HepG2 (cell line): ENCODE measurements around the gene PEMT. TPM values are rescaled to one million over a fixed set of nuclear protein-coding genes. Genes with fewer than 3 reads are reported as not detected.

Experiments used
- ATF7-NPFF ChIP-seq: sonication (generic); formaldehyde crosslinking; IDR thresholded peaks from 2 replicates; pipeline ENCODE4 v1.8.1; 2023; ENCODE audit warnings: mild to moderate bottlenecking, low read depth, missing genetic modification reagents, moderate library complexity
- TEAD2 ChIP-seq: sonication (generic); formaldehyde crosslinking; IDR thresholded peaks from 2 replicates; pipeline ENCODE4 v1.9.0; 2021; ENCODE audit warnings: missing genetic modification reagents
- WIZ ChIP-seq: sonication (generic); formaldehyde crosslinking; IDR thresholded peaks from 2 replicates; pipeline ENCODE4 v1.5.1; 2020; ENCODE audit warnings: mild to moderate bottlenecking, missing genetic modification reagents
- ZHX2 ChIP-seq, 2 experiments: sonication (generic) in 1 of 2; formaldehyde crosslinking in 1 of 2; IDR thresholded peaks; 2 replicates each; pipeline versions ENCODE4 v1.6.1 to v1.9.0; 2014 to 2022; ENCODE audit warnings: antibody characterized with exemption in 1 of 2, borderline replicate concordance in 1 of 2, inconsistent platforms in 1 of 2, low read depth in 1 of 2, missing genetic modification reagents in 1 of 2
- ZNF576 ChIP-seq: sonication (generic); formaldehyde crosslinking; IDR thresholded peaks from 2 replicates; pipeline ENCODE4 v1.4.0; 2020; ENCODE audit warnings: mild to moderate bottlenecking, missing genetic modification reagents
- ZNF768 ChIP-seq: sonication (generic); formaldehyde crosslinking; IDR thresholded peaks from 2 replicates; pipeline ENCODE4 v1.4.0; 2020; ENCODE audit warnings: missing genetic modification reagents
- polyA plus RNA-seq, 8 experiments: library from polyadenylated mRNA; depleted of rRNA in 3 of 8; stranded (reverse) in 7 of 8; unstranded in 1 of 8; fragments of >200 nt; fragmentation: Illumina TruSeq in 4 of 8; extraction: Trizol in 4 of 8; gene quantifications; 2 replicates each; pipeline versions ENCODE4 v1.2.1 to v1.2.3, GENCODE V29; 2011 to 2016; ENCODE audit warnings: low read depth in 4 of 8, missing spikeins in 1 of 8, mixed read lengths in 1 of 8; ENCODE audit not compliant: insufficient read depth in 1 of 8
- total RNA-seq, 5 experiments: library from RNA; depleted of rRNA; stranded (reverse); fragments of >200 nt; fragmentation: Illumina TruSeq; extraction: Trizol; gene quantifications; 2 replicates each; pipeline ENCODE4 v1.2.3, GENCODE V29; 2016; ENCODE audit warnings: low read depth in 1 of 5
- TF ChIP-seq, protein P1 (sequence below): sonication (generic); formaldehyde crosslinking; conservative IDR thresholded peaks from 2 replicates; pipeline ENCODE4 v1.4.0; 2020; ENCODE audit warnings: mild to moderate bottlenecking, missing genetic modification reagents, moderate library complexity

The PEMT gene
- total and polyA plus RNA-seq, 2 of the 13 experiments (the other 11 are each of a cell fraction or from before 2014, with no cell fraction given): 31.7 to 43.6 TPM

GRCh38 chr17:17485420-17485819, 106.1 kb downstream of the PEMT start (continued):
- TF ChIP-seq ZHX2 (IDR thresholded peaks at IDR 0.05; ENCODE audit: low read depth) (no peak), ZHX2 (CRISPR knock-in tag; IDR thresholded peaks at IDR 0.05; ENCODE audit: borderline replicate concordance) (no peak), ZNF768 (CRISPR knock-in tag) (no peak), TEAD2 (CRISPR knock-in tag) (no peak), WIZ (CRISPR knock-in tag) (no peak), ATF7-NPFF (no peak), ZNF576 (CRISPR knock-in tag) (no peak)
- TF ChIP-seq, protein P1, sequence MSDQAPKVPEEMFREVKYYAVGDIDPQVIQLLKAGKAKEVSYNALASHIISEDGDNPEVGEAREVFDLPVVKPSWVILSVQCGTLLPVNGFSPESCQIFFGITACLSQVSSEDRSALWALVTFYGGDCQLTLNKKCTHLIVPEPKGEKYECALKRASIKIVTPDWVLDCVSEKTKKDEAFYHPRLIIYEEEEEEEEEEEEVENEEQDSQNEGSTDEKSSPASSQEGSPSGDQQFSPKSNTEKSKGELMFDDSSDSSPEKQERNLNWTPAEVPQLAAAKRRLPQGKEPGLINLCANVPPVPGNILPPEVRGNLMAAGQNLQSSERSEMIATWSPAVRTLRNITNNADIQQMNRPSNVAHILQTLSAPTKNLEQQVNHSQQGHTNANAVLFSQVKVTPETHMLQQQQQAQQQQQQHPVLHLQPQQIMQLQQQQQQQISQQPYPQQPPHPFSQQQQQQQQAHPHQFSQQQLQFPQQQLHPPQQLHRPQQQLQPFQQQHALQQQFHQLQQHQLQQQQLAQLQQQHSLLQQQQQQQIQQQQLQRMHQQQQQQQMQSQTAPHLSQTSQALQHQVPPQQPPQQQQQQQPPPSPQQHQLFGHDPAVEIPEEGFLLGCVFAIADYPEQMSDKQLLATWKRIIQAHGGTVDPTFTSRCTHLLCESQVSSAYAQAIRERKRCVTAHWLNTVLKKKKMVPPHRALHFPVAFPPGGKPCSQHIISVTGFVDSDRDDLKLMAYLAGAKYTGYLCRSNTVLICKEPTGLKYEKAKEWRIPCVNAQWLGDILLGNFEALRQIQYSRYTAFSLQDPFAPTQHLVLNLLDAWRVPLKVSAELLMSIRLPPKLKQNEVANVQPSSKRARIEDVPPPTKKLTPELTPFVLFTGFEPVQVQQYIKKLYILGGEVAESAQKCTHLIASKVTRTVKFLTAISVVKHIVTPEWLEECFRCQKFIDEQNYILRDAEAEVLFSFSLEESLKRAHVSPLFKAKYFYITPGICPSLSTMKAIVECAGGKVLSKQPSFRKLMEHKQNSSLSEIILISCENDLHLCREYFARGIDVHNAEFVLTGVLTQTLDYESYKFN (CRISPR knock-in tag): no peak
